Activated CD4-positive, CD25-positive, alpha-beta regulatory T cell (primary cell): ENCODE data around the gene USP48.

Source experiments
- DNase-seq, 4 experiments: peaks; one replicate each; lab custom pipeline; 2025; lab: John Stamatoyannopoulos, UW

USP48 gene

DNA sequence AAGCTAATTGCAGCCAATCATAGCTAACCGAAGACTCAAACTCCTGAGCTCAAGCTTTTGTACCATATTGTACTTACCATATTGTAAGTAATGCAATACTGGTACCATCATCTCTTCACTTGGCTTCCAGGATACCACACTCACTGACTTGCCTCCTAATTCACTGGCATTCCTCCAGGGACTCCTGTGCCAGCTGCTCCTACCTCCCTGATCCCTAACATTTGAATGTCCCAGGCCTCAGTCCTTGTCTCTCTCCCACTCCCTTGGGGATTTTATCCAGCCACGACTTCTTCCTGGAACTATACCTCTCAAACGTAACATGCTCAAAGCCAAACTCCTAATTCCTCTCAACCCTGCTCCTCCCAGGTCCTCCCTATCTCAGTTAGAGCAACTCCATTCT, 33.8 kb downstream of the USP48 start:
- no peak for DNase-seq

GRCh38 chr1:21743476-21743875, 39.5 kb downstream of the USP48 start:
- DNase-seq, result no peak

DNA sequence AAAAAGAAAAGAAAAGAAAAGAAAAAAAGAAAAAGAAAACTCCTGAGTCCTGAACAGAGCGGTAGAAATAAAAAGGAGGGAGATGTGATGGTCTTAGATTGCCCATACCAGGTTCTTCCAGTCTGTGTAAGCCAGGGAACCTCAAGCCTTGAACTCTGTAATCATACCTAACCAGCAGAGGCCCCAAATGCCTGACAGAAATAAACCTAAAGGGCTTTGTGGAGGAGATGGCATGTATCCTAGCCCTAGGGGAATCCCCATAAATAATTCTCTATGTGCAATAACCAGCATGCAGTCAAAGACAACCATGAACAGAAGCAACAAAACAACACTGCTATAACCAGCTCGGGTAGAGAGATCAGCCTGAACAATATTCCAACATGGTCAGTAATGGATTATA, 40.4 kb downstream of the USP48 start:
- DNase-seq, result no peak

DNA sequence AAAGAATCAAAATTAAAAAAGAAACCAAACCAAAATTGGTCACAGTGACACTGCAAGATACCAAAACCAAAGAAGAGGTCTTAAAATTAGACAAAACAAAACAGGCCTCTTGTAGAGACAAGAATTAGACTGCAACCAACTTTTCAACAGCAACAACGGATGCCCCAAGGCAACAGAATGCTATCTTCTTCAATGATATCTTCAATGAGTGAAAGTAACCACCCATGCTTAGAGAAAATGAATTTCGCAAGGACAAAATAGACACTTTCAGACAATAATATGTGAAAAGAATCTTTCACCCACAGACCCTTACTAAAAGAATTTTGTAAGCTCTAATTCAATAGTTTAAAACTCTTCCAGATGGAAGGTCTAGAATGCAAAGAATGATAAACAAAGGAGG, 41.7 kb downstream of the USP48 start:
- DNase-seq, result no peak

DNA sequence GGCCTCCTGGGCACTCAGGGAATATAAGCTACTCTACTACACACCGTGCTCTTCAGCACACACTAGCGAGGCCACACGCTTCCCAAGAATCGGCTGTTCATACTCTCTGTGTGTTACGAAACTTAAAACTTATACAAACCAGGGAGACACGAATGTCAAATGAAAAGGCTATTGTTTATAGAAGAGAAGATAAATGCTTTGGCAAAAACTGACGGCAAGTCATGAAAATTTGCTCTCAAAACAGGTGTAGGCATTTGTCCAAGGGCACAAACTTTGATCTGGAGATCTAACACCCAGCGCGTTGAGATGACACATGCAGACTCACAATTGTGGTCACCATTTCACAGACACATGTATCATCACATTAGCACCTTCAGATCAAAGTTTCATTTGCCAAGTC, 46.1 kb downstream of the USP48 start:
- DNase-seq, result no peak

- DNase-seq, result no peak
These were observed 46.9 kb downstream of the USP48 start for GRCh38 chr1:21736011-21736410.

- no peak for DNase-seq
These were observed 48.4 kb downstream of the USP48 start for GRCh38 chr1:21734526-21734925.

- no peak for DNase-seq
These were observed 50.3 kb downstream of the USP48 start for GRCh38 chr1:21732664-21733063.

- no peak for DNase-seq
These were observed 57.1 kb downstream of the USP48 start for GRCh38 chr1:21725748-21726392.

- no peak for DNase-seq
These were observed 58.4 kb downstream of the USP48 start for GRCh38 chr1:21724570-21724969.

DNA sequence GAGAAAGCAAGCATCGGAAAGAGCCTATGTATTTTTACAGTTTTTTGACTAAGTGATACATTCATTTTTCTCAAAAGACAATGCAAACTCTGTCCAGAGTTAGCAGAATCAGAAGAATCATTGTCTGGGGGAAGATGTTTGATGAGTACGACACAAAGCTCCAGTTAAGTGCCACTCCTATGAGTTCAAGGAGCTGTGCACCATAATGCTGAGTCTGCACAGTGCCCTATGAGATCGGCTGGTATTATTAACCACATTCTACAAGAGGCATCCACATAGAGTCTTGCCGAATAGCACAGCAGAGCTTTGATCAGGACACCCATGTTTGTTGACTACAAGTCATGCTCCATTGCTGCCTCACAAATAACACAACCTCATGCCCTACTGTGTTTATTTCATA, 58.9 kb downstream of the USP48 start:
- DNase-seq, result no peak

DNA sequence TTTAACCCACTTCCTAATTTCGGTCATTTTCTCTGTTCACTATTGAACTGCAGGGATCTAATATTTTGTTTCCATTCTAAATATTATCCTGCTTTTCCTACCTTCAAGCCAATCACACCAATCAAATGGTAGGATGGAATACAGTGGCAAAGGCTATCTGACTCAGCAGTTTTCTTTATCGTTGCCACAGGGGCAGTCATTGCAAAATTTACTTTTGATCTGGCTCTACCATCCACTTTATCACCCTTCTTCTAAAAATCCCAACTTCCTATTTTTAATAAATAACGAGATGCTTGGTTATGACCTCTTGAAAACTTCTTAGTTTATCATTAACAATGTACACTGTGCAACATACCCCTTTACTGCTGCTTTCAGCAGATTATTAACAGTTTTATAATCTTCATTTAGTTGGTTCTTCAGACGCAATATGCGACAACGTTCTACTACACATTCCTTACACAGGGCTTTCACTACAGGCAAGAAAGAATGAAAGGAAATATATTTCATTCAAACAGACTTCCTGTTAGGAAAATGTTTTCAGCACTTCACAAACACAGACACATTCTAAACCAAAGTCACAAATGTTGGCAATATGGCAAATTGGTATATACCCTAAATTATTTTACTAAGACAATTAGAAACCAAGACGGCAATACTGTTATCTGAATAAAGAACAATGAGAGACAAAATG, 61.5 kb downstream of the USP48 start:
- no peak for DNase-seq

DNA sequence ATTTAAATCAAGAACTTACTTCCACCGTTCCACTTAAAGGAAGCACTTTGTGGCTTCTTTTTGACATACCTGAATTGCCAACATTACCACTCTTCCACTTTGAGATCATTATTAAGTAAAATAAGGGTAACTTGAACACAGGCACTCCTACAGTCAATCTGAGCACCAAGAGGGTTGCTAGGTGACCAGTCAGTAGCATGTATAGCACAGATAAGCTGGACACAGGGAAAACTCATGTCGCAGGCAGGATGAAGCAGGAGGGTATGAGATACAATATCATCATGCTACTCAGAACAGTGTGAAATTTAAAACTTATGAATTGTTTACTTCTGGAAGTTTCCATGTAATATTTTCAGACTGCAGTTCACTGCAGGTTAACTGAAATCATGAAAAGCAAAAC, 66.8 kb downstream of the USP48 start:
- DNase-seq, result no peak

GRCh38 chr1:21707891-21708290, 75.1 kb downstream of the USP48 start:
- DNase-seq, result no peak

- no peak for DNase-seq
These were observed 75.7 kb downstream of the USP48 start for GRCh38 chr1:21707086-21707840.

GRCh38 chr1:21706151-21706835, 76.7 kb downstream of the USP48 start:
- no peak for DNase-seq

GRCh38 chr1:21705303-21705980, 77.5 kb downstream of the USP48 start:
- DNase-seq, result no peak

- DNase-seq, result no peak
These were observed 78.8 kb downstream of the USP48 start for GRCh38 chr1:21704145-21704544.

GRCh38 chr1:21703318-21703963, 79.5 kb downstream of the USP48 start:
- no peak for DNase-seq

GRCh38 chr1:21702780-21703179, 80.2 kb downstream of the USP48 start:
- no peak for DNase-seq

DNA sequence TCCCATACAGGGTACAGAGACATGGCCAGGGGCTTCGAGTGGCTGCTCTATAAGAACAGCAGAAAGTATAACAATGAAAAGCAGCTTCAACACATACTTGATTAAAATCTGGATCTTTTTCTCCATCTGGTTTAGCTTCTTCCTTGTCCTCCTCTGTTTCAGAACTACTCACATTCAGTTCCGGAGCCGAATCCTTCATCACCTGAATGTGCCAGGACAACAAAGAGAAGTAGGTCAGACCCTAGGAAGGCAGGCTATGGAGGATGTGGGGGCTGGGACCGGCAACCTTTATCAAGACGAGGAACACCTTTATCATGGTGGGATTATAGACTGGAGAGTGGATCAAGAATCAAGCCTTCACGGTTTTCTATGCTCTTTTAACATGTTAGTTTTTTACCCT, 81.5 kb downstream of the USP48 start:
- DNase-seq, result no peak

GRCh38 chr1:21700094-21700493, 82.9 kb downstream of the USP48 start:
- DNase-seq, result no peak
